ENCODE results near the gene RAB3GAP1.
"Not testable (repeated sequence)": the region's sequence is repeated elsewhere in the genome, so short reads cannot be mapped to it uniquely, and the experiment has no call there.

Gene RAB3GAP1

DNA sequence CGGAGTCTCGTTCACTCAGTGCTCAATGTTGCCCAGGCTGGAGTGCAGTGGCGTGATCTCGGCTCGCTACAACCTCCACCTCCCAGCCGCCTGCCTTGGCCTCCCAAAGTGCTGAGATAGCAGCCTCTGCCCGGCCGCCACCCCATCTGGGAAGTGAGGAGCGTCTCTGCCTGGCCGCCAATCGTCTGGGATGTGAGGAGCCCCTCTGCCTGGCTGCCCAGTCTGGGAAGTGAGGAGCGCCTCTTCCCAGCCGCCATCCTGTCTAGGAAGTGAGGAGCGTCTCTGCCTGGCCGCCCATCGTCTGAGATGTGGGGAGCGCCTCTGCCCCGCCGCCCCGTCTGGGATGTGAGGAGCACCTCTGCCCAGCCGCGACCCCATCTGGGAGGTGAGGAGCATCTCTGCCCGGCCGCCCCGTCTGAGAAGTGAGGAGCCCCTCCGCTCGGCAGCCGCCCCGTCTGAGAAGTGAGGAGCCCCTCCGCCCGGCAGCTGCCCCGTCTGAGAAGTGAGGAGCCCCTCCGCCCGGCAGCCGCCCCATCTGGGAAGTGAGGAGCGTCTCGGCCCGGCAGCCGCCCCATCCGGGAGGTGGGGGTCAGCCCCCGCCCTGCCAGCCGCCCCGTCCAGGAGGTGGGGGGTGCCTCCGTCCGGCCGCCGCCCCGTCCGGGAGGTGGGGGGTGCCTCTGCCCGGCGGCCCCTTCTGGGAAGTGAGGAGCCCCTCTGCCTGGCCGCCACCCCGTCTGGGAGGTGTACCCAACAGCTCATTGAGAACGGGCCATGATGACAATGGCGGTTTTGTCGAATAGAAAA is 53.6 kb downstream of the RAB3GAP1 start:
- DNase-seq (ENCODE audit: low read depth in 3 of 3), result not testable (repeated sequence)

DNA sequence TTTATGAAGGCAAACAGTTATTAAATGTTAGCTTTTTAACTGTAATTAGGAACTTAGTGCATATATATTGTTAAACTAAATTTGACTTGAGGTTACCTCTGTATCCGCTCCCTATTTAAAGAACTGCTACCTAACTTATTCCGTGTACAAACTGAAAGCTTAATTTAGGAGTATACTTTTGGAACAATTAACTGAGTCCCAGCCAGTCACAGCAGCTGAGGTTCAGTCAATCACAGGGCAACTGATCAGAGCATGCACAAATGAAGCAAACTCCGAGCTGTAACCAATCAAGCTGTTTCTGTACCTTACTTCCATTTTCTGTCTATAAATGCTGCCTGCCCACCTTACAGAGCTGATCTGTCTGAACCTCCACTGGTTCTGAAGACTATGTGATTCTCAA is 61.2 kb downstream of the RAB3GAP1 start:
- no peak for DNase-seq (ENCODE audit: low read depth in 3 of 3)

DNA sequence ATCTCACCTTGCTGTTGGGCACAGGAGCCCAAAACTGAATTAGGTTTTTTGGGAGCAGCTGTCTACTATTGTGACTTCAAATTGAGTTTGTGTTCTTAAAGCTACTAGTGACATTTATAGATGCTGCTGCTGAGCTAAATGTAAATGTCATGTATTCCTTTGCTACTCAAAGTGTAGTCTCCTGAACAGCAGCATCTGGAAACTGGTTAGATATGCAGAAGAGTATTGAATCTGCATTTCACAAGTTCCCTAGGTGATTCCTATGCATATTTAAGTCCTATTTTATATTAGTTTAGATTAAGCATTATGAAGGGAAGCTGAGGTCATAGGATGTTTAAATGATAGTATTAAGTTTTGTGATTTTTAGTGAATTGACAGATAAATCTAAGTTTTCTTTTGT is 67.5 kb downstream of the RAB3GAP1 start:
- no peak for DNase-seq (ENCODE audit: low read depth in 3 of 3)

DNA sequence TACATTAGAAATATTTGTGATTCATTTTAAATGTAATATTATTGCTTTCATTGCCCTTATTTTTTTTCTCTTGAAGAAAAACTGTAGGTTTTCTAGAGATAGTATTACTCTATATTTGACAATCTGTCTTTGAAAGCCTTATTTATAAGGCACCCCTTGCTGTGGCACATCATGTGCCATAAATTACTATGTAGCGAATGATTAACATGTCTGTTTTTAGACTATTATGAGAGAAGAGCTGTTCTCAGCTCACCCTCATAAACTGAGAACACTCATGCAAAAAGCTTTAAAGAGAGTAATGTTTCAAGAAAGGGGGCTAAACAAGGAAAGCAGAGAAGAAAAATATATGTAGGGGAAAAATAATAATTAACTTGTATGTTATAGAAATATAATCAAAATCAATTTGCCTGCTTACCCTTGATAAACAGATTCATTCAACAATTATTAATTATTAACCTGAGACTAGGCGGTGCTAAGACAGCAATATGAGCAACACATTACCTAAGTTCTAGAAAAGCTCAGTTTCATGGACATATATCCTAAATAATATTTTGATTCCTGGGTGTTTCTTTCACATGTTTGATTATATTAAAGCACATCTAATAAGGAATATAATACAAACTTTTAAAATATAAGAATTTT is 69.0 kb downstream of the RAB3GAP1 start:
- DNase-seq (ENCODE audit: low read depth in 3 of 3), result no peak

DNA sequence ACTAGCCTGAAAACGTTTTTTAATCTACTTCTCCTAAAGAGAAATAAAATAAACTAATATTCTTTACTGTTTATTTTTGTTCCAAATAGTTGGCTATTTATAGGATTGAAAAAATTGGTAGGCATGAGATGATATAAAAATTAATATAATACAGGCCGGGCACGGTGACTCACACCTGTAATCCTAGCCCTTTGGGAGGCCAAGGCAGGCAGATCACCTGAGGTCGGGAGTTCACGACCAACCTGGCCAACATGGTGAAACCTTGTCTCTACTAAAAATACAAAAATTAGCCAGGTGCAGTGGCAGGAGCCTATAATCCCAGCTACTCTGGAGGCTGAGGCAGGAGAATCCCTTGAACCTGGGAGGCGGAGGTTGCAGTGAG is 69.6 kb downstream of the RAB3GAP1 start:
- DNase-seq (ENCODE audit: low read depth in 3 of 3), result not testable (repeated sequence)

DNA sequence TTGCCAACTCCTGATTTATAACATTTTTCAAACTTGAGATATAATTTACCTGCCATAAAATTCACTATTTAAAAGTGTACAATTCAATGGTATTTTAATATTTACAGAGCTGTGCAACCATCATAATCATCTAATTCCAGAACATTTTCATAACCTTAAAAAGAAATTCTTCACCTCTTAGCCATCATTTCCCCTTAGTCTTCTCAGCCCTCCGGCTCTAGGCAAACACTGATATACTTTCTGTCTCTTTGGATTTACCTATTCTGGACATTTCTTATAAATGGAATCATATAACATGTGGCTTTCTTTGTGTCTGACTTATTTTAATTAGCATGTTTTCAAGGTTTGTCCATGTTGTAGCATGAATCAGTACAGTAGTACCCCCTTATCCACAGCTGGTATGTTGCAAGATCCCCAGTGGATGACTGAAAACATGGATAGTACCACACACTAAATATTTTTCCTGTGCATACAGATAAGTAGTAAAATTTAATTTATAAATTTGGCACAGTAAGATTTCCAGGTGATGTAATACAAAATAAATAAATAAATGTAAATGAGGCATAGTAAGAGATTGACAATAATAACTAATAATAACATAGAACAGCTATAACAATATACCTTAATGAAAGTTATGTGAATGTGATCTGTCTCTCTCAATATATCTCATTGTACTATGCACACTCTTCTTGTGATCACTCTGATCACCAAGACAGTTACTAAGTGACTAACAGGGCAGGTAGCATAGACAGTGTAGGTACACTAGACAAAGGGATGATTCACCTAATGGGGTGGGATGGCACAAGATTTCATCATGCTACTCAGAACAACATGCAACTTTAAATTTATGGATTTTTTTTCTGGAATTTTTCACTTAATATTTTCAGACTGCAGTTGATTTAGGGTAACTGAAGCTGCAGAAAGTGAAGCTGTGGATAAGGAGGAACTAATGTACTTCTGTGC is 73.1 kb downstream of the RAB3GAP1 start:
- no peak for DNase-seq (ENCODE audit: low read depth in 3 of 3)

DNA sequence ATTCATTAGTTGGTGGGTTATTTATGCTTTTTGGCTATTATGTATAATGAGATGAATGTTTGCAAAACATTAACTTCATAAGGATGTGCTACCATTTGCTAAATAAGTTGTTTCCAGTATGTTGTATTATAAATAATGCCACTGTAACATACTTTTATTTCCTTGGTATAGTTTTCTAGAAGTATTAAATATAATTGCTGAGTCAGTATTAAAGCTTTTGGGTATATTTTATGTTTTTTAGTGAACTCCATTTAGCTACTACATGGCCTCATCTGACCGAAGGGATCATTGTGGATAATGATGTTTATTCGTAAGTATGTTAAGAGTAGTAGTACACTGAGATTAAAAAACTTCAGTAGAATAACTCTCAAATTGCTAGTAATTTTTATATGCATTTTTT is 73.8 kb downstream of the RAB3GAP1 start:
- DNase-seq (ENCODE audit: low read depth in 3 of 3), result no peak

DNA sequence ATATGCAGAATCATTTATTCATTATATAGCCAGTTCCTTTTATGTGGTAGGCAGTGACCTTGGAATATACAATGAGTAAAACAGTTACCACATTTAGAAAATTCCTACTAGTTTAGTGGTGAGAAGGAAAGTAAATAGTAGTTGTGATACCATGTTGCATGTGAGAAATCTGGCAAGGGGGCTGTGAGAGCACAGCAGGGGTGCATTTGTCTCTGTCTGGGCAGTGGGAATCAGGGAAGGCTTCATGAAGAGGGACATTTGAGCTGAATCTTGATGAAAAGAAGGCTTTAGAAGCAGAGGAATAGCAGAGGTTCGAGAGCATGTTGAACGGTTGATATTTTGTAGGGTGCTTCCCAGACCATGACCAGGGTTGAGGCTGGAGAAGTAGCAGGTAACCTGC is 78.7 kb downstream of the RAB3GAP1 start:
- no peak for DNase-seq (ENCODE audit: low read depth in 3 of 3)

DNA sequence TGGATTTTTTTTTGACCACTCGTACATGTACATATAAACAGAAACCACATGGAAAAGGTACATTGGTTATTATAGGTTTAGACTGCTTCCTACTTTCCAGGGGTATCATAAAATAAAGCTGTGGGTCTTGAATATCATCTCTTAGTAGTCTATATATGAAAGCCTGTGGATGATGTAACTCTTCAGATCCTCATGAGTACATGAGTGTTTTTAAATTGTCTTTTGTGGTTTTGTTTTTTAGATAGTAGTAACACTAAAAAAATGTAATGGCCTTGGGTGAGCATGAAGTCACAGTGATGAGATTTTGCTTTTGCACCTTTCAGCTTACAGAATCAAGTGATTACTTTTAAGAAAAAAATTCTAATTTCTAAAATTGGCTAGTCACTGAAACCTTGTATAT is 80.2 kb downstream of the RAB3GAP1 start:
- no peak for DNase-seq (ENCODE audit: low read depth in 3 of 3)

DNA sequence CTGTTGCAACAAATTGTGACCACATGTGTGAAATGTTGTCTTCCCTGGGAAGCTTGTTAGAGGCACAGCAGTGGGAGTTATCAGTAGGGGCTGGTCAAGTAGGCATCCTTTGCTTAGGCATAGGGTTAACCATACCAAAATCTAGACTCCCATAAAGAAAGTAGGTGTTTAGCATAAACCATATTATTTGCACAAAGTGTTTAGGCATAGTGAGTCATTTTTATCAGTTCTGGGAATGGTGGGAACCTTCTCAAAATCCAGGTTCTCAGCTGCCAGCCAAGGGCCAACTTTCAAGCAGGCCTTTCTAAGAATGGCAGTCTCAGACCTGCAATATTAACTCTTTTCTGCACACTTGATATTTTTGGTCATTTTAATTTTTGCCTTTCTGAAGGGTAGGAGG is 88.5 kb downstream of the RAB3GAP1 start:
- DNase-seq (ENCODE audit: low read depth in 3 of 3), result no peak

DNA sequence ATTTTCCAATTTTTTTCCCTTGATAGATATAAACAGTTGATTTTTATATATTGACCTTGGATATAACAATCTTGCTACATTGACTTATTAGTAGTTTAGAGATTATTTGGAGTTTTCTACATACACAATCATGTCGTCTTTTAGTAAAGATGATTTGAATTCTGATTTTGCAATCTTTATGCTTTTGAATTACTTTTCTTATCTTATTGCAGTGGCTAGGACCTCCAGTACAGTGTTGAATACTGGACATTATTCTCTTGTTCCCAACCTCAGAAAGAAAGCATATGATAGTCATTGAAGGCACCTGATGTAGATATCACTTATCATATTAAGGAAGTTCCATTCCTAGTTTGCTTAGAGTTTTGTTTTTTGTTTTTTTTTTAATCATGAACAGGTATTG is 90.2 kb downstream of the RAB3GAP1 start:
- DNase-seq (ENCODE audit: low read depth in 3 of 3), result no peak

DNA sequence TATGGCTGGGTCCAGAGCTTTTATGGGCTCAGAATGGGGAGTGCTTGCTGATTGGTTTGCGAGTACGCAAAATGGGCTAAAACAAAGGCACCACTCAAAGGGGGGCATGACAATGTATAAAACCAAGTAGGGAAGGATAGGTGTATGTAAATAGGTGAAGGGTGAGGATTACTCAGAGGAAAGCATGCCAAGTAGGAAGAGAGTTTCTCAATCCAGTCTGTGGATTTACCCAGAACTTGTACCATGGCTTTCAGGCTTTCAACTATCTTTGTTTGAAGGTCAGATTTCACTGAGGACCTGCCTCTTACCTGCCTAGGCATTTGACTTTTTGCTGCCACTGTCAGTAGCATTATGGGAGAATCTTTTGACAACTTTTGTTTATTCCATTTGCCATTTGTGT is 92.3 kb downstream of the RAB3GAP1 start:
- DNase-seq (ENCODE audit: low read depth in 3 of 3), result no peak

DNA sequence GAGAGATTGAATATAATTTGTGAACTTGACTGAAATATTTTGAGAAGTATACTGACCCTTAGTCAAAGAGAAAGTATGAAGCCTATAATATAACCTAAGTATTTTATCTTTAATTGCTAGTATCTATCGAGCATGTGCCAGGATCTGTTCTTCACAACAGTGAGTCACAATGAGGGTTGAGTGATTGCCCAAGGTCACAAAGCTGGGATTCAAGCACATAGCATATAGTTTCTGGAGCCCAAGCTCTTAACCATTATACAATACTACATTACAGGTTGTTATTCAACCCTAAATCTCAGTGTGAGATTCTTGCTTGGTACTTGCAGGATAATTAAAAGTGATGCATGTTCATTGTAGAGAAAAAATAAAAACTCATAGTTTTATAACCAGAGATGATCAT is 97.2 kb downstream of the RAB3GAP1 start:
- DNase-seq (ENCODE audit: low read depth in 3 of 3), result no peak

DNA sequence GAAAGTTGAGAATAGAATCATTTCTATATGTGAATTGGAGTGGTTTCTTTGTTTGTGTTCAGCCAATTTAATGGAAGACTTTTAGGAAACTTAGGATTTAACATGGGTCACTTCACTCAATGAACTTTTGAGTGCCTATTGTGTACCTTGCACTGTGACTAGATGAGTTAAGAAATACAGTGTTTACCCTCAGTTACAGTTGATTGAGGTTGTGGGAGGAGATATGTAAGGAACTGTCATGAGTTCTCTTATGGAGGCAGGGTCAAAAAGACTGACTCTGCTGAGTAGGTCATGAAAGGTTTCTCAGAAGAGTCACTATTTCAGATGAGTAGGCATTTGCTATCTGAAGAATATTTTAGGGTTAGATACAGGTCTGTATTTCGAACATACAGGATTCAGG is 98.6 kb downstream of the RAB3GAP1 start:
- no peak for DNase-seq (ENCODE audit: low read depth in 3 of 3)

DNA sequence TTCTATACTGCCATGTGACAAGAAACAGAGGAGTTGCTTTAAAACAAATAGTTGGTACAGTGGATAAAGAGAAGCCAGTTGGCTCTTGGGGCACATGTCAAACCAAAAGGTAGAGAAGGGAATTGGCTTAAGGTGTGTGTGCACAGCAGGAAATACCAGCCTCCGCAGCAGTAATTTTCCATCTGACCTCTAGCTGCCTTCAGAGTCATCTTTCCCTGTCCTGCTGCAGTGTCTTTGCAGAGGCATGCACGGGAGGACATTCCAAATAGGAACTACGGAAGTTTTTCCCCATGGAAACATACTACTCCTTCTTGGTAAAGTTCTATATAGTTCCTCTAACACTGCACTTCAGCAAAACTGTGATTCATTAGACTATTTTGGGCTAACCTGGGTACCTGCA is 99.5 kb downstream of the RAB3GAP1 start:
- no peak for DNase-seq (ENCODE audit: low read depth in 3 of 3)

DNA sequence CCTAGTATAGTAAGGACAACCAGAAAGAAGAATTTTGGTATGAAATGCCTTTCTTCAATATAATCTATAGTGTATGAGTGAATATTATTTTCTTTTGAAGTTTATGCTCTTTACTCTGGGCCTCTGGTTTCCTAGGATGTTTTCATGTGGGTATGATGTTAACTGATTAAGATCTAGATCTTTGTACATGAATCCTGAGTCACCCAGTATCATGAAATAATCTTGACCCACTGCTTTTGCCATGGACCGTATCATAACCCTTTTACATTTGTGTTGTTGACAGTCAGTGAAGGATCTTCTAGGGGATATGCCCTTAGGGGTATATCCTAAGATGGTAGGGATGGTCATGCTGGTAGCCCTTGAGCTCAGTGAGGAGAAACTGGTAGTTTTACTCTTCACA is 100.3 kb downstream of the RAB3GAP1 start:
- no peak for DNase-seq (ENCODE audit: low read depth in 3 of 3)

DNA sequence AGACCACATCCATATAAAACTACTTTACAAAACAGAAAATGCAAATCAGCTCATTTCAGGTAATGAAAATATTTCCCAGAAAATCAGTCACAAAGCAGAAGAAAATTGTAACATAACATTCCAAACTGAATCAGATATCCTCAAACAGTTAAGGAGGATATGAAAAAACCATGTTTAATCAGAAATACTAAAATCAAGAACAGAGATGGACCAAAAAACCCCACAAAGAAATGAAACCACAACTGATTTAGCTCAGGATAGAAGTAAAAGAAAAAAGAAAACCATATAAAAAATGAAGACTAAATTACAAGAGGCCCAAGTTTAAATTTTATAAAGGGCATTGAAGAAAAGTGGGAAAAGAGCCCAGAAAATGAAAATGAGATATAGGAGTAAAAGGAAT is 102.9 kb downstream of the RAB3GAP1 start:
- no peak for DNase-seq (ENCODE audit: low read depth in 3 of 3)

DNA sequence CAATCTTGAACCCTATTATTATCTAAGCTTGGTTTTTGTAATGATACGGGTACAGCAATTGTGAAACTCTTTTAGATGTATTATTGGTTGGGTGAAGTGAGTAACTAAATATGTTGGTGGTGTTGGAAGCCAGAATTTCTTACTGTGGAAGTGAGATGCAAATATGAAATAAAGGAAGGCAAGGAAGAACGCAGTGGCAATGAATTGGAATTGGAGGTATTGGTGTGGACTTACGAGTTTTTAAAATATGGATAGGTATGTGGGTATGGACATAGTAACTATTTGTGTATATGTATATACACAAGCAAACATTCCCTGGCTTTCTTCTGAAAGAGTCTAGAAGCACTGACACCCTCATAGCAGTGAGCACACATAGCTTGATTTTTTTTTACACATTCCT is 105.8 kb downstream of the RAB3GAP1 start:
- DNase-seq (ENCODE audit: low read depth in 3 of 3), result no peak

DNA sequence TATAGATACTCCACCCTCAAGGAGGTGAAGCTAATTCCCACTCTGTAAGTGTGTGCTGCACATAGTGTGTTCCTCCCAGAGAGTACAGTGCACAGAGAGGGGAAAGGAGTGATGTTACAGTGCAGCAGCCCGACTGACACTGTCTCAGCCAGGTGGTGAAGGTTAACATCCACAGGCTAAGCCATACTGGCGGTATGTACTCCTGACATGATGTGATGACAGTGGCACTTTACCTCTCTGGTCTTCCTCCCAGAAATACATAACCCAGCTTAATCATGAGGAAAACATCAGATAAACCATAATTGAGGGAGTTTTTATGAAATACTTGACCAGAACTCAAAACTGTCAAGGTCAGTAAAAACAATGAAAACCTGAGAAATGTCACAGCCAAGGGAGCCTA is 107.1 kb downstream of the RAB3GAP1 start:
- DNase-seq (ENCODE audit: low read depth in 3 of 3), result no peak

DNA sequence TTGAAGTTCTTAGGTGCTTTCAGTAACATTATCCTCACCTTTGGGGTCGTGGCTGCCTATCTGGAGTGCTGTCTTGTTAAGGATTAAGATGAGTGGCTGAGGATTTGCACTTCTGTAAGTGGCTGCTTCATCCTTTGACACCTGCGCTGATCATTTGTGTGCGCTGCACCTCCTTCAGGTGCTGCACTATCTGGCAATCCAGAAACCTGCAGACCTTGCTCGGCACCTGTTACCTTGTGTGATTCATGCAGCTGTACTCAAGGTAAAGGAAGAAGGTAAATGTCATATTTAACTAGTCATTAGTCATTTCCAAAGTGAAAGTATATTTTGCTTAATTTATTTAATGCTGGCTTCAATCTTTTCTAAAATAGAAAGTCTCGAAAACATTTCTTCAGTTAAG is 110.3 kb downstream of the RAB3GAP1 start:
- no peak for DNase-seq (ENCODE audit: low read depth in 3 of 3)

DNA sequence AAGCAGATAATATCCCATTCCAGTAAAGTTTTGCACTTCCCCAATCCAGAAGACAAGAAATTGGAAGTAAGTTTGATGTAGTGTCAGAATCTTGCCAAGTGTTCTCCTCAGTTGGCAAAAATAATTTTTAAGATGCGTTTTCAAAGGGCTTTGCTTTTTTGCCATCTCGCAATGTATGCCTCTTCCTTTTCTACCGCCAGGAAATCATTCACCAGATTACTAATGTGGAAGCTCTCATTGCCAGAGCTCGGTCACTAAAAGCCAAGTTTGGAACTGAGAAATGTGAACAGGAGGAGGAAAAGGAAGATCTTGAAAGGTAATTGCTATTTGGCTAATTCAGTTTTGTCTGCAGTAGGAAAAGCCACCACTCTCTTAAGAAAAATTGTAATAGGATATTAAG is 110.7 kb downstream of the RAB3GAP1 start:
- no peak for DNase-seq (ENCODE audit: low read depth in 3 of 3)

DNA sequence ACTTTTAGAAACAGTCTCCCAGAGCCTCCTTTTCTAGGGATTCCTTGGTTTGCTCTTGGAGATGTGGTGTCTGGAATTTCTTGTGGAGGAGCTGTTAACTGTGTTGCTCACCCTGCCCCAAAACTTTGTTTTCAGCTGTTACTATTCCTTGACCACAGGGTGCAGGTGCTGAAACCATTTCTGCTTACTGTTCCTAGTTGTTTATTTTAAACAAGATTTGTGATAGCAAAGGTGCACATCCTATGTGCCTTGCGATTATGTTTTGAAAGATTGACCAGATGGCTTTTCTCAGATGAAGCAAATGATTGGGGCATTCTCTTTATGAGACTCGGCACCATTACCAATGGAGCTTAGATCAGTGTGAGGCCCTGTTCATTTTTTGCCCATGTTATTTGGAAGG is 111.2 kb downstream of the RAB3GAP1 start:
- DNase-seq (ENCODE audit: low read depth in 3 of 3), result no peak

DNA sequence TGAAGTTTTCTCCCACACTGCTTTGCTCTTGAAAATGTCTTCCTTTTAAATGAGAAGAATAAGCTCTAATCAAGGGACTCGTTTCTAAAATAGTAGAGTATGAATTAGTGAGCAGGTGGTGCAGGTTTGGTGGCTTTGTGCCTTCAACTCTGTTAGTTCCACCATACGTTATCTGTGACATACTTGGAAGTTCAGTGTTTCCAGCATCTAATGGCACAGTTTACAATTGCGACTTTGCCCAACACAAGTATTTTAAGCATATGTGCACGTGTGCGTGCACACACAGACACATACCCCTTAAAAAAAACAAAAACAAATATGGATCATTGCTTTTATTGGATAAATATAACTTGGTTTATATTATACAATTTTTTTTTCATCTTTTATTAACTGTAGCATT is 111.8 kb downstream of the RAB3GAP1 start:
- DNase-seq (ENCODE audit: low read depth in 3 of 3), result no peak

All from stimulated activated CD4-positive, alpha-beta T cell treated with anti-CD3 and anti-CD28 coated beads, TNF-alpha, amount 100 ng/mL, for 24 hours (primary cell).